GM23248 (cell line): ENCODE data around the gene ANKS3. TPM values are rescaled to one million over a fixed set of nuclear protein-coding genes. Genes with fewer than 3 reads are reported as not detected.

Experiments used
- DNase-seq: peaks from one replicate; pipeline ENCODE4 v3.0.0-alpha.2; 2015
- H2AFZ ChIP-seq: fragments of 200-600 bp; sonication (generic); 2 replicates; pipeline ENCODE4 v1.6.1; 2016; ENCODE audit warnings: antibody characterized with exemption
- H3F3A ChIP-seq: fragments of 200-600 bp; sonication (generic); 2 replicates; pipeline ENCODE4 v1.6.1; 2016; ENCODE audit warnings: mild to moderate bottlenecking, antibody characterized with exemption, mixed run types; ENCODE audit not compliant: insufficient read depth
- H3K27ac ChIP-seq: fragments of 200-600 bp; sonication (generic); 2 replicates; pipeline ENCODE4 v1.5.1; 2016; ENCODE audit warnings: mild to moderate bottlenecking
- H3K27me3 ChIP-seq: fragments of 200-600 bp; sonication (generic); replicated peaks from 2 replicates; pipeline ENCODE4 v1.6.1; 2016; ENCODE audit warnings: mild to moderate bottlenecking; ENCODE audit not compliant: insufficient read depth
- H3K36me3 ChIP-seq: fragments of 200-600 bp; sonication (generic); 2 replicates; pipeline ENCODE4 v1.6.1; 2016; ENCODE audit warnings: low read depth, mild to moderate bottlenecking
- H3K4me1 ChIP-seq: fragments of 200-600 bp; sonication (generic); 2 replicates; pipeline ENCODE4 v1.6.1; 2016; ENCODE audit warnings: mild to moderate bottlenecking; ENCODE audit not compliant: insufficient read depth
- H3K4me2 ChIP-seq: fragments of 200-600 bp; sonication (generic); one replicate; pipeline ENCODE4 v1.6.1; 2016; ENCODE audit warnings: mild to moderate bottlenecking; ENCODE audit not compliant: unreplicated experiment
- H3K4me3 ChIP-seq: fragments of 200-600 bp; sonication (generic); 2 replicates; pipeline ENCODE4 v1.5.1; 2016; ENCODE audit warnings: mild to moderate bottlenecking
- H3K79me2 ChIP-seq: fragments of 200-600 bp; sonication (generic); 2 replicates; pipeline ENCODE4 v1.6.1; 2016; ENCODE audit warnings: mild to moderate bottlenecking; ENCODE audit not compliant: insufficient read depth
- H3K9ac ChIP-seq: fragments of 200-600 bp; sonication (generic); 2 replicates; pipeline ENCODE4 v1.6.1; 2016; ENCODE audit warnings: mild to moderate bottlenecking
- H3K9me2 ChIP-seq: fragments of 200-600 bp; sonication (generic); 2 replicates; pipeline ENCODE4 v1.6.1; 2016; ENCODE audit warnings: mixed run types, mild to moderate bottlenecking, moderate library complexity; ENCODE audit not compliant: insufficient read depth
- H3K9me3 ChIP-seq: fragments of 200-600 bp; sonication (generic); one replicate; pipeline ENCODE4 v1.6.1; 2017; ENCODE audit warnings: low read depth
- H4K20me1 ChIP-seq: fragments of 200-600 bp; sonication (generic); 2 replicates; pipeline ENCODE4 v1.6.0; 2016; ENCODE audit not compliant: insufficient read depth
- EZH2 ChIP-seq: fragments of 200-600 bp; sonication (generic); IDR thresholded peaks from 2 replicates; pipeline ENCODE4 v1.6.1; 2018; ENCODE audit warnings: antibody characterized with exemption, mild to moderate bottlenecking; ENCODE audit not compliant: insufficient read depth, poor library complexity, severe bottlenecking
- EZH2phosphoT487 ChIP-seq: fragments of 200-600 bp; sonication (generic); IDR thresholded peaks from 2 replicates; pipeline ENCODE4 v1.6.1; 2018; ENCODE audit warnings: antibody characterized with exemption, moderate library complexity, mild to moderate bottlenecking, low read depth; ENCODE audit not compliant: insufficient read depth
- WGBS, 2 experiments: methylation state at CpG; one replicate each; pipeline ENCODE4 v1.1.6; 2015 to 2017; ENCODE audit warnings: low lambda C conversion rate in 2 of 2, low coverage in 1 of 2; ENCODE audit errors: missing lambda C conversion rate in 2 of 2; 5-methylcytosine and 5-hydroxymethylcytosine counted together
- in situ Hi-C: fragments of 300-500 bp; cut with MboI; formaldehyde crosslinking; loops from 2 replicates; pipeline ENCODE4 v1.15.0; 2020
- polyA plus RNA-seq: library from polyadenylated mRNA; unstranded; fragments of >200 nt; fragmentation: Nextera tagmentation; extraction: Ambion mirVana; gene quantifications from 2 replicates; pipeline ENCODE4 v1.2.1, GENCODE V29; 2016
- total RNA-seq: library from RNA; depleted of rRNA; stranded (reverse); fragments of >200 nt; shearing (Covaris generic); gene quantifications from 2 replicates; pipeline ENCODE4 v1.2.3, GENCODE V29; 2014

ANKS3 gene
- total and polyA plus RNA-seq, 2 experiments from 2014 or later = 12.8 to 20.0 TPM

- H2AFZ ChIP-seq = no peak overlapping the region
- no peak overlapping the region for H3K27ac ChIP-seq
- H3K9me2 ChIP-seq = no peaks in the 10 kb centered on the region
- no peaks in the 10 kb centered on the region for H3K9me3 ChIP-seq
- peak; percentile 16 for DNase-seq
- H3F3A ChIP-seq = no peaks in the 10 kb centered on the region
- no peak overlapping the region for H3K4me2 ChIP-seq
- H3K79me2 ChIP-seq = no peaks in the 10 kb centered on the region
- WGBS, 2 experiments = 94% methylated on average over 4 of the region's 4 CpGs
- TF ChIP-seq EZH2 (no peak), EZH2phosphoT487 (no peak)
- in situ Hi-C loops = no loop called here
- no peak overlapping the region for H3K4me3 ChIP-seq
- no peaks in the 10 kb centered on the region for H4K20me1 ChIP-seq
- H3K27me3 ChIP-seq = no peaks in the 10 kb centered on the region
- no peaks in the 10 kb centered on the region for H3K4me1 ChIP-seq
- H3K9ac ChIP-seq = no peak overlapping the region
- peaks cover 6% of the 10 kb centered on the region; the same call in 1 of the 2 replicates for H3K36me3 ChIP-seq
Measured at GRCh38 chr16:4709481-4709880, 24.6 kb downstream of the ANKS3 start.

DNA sequence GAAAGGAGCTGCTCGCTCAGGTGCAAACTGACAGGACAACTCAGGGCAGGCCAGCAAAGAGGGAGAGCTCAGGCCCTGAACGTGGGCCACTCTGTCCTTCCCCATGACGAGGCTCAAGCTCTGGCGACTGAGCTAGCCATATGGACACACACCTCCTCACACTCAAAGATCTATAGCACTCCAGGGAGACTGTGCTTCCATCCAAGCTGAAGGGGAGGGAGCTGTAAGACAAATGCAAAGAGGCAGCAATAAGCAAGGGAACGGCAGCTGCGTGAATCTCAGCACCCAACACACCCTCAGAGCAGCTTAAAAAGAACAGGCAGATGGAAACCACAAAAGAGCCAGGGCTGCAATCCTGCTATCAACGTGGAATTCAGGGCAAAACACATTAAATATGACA is 27.2 kb downstream of the ANKS3 start:
- H4K20me1 ChIP-seq = no peaks in the 10 kb centered on the region
- in situ Hi-C loops = no loop called here

DNA sequence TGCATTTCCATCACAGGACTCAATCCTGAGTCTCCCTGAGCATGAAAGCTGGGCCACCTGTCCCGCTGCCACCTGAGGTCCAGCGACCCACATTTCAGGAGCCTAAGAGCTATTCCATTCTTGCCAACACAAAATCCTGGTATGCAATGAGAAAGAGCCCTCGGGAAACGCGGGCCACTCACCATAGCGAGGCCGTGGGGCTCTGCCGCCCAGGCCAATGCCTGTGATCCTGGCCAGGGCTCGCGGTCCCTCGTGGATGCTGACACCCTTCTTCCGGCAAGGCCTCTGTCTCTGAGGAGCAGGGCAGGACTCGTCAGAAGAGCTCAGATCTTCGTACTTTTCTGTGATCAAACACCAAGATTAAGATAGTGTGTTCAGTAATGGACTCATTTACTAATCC is 29.2 kb downstream of the ANKS3 start:
- H3K27ac ChIP-seq = no peak overlapping the region
- no peaks in the 10 kb centered on the region for H3K4me1 ChIP-seq
- no peaks in the 10 kb centered on the region for H3F3A ChIP-seq
- WGBS, 2 experiments = 96 to 98% methylated on average over 14 of the region's 14 CpGs
- H3K79me2 ChIP-seq = no peaks in the 10 kb centered on the region
- H4K20me1 ChIP-seq = no peaks in the 10 kb centered on the region
- no peak for DNase-seq
- in situ Hi-C loops = no loop called here
- no peak overlapping the region for H3K9ac ChIP-seq
- H3K9me2 ChIP-seq = no peaks in the 10 kb centered on the region
- H2AFZ ChIP-seq = no peak overlapping the region
- H3K9me3 ChIP-seq = no peaks in the 10 kb centered on the region
- H3K4me3 ChIP-seq = no peak overlapping the region
- H3K36me3 ChIP-seq = peaks cover 6% of the 10 kb centered on the region; the same call in 1 of the 2 replicates
- no peak overlapping the region for H3K4me2 ChIP-seq
- no peaks in the 10 kb centered on the region for H3K27me3 ChIP-seq
- no peak for TF ChIP-seq EZH2phosphoT487
- no peak for TF ChIP-seq EZH2

More for the DNA sequence above, 27.2 kb downstream of the ANKS3 start:
- no peaks in the 10 kb centered on the region for H3K9me2 ChIP-seq
- 76 to 81% methylated on average over 7 of the region's 7 CpGs for WGBS, 2 experiments
- H3K79me2 ChIP-seq = no peaks in the 10 kb centered on the region
- TF ChIP-seq EZH2phosphoT487 (no peak), EZH2 (no peak)
- no peak overlapping the region for H3K4me3 ChIP-seq
- DNase-seq = no peak
- no peaks in the 10 kb centered on the region for H3F3A ChIP-seq
- H3K9ac ChIP-seq = no peak overlapping the region
- H3K4me2 ChIP-seq = no peak overlapping the region
- H3K27ac ChIP-seq = no peak overlapping the region
- H3K36me3 ChIP-seq = peaks cover 6% of the 10 kb centered on the region; the same call in 1 of the 2 replicates
- H3K9me3 ChIP-seq = no peaks in the 10 kb centered on the region
- no peaks in the 10 kb centered on the region for H3K27me3 ChIP-seq
- H2AFZ ChIP-seq = no peak overlapping the region
- H3K4me1 ChIP-seq = no peaks in the 10 kb centered on the region

- no peak overlapping the region for H3K4me3 ChIP-seq
- no peak for DNase-seq
- no peak overlapping the region for H3K27ac ChIP-seq
- H4K20me1 ChIP-seq = no peaks in the 10 kb centered on the region
- no peaks in the 10 kb centered on the region for H3K9me3 ChIP-seq
- H3F3A ChIP-seq = no peaks in the 10 kb centered on the region
- no peak overlapping the region for H3K4me2 ChIP-seq
- H2AFZ ChIP-seq = no peak overlapping the region
- peaks cover 6% of the 10 kb centered on the region; the same call in 1 of the 2 replicates for H3K36me3 ChIP-seq
- no peaks in the 10 kb centered on the region for H3K9me2 ChIP-seq
- H3K79me2 ChIP-seq = no peaks in the 10 kb centered on the region
- TF ChIP-seq EZH2phosphoT487 (no peak), EZH2 (no peak)
- H3K9ac ChIP-seq = no peak overlapping the region
- no peaks in the 10 kb centered on the region for H3K4me1 ChIP-seq
- 81 to 82% methylated on average over 8 of the region's 8 CpGs for WGBS, 2 experiments
- in situ Hi-C loops = no loop called here
- no peaks in the 10 kb centered on the region for H3K27me3 ChIP-seq
Measured at GRCh38 chr16:4704491-4704890, 29.6 kb downstream of the ANKS3 start.

- Histone ChIP-seq H3K27me3 (no peaks in the 10 kb centered on the region), H4K20me1 (no peaks in the 10 kb centered on the region), H3K9me2 (no peaks in the 10 kb centered on the region), H3K4me2 (no peak overlapping the region), H3K9me3 (no peaks in the 10 kb centered on the region), H3K4me1 (no peaks in the 10 kb centered on the region), H3K79me2 (no peaks in the 10 kb centered on the region), H2AFZ (no peak overlapping the region), H3K9ac (no peak overlapping the region), H3K4me3 (no peak overlapping the region), H3F3A (no peaks in the 10 kb centered on the region), H3K27ac (no peak overlapping the region), H3K36me3 (peaks cover 6% of the 10 kb centered on the region; the same call in 1 of the 2 replicates)
- in situ Hi-C loops = no loop called here
- TF ChIP-seq EZH2 = no peak
- TF ChIP-seq EZH2phosphoT487 = no peak
- WGBS, 2 experiments = 93 to 96% methylated on average over 7 of the region's 7 CpGs
- no peak for DNase-seq
Measured at GRCh38 chr16:4703906-4704305, 30.2 kb downstream of the ANKS3 start.
